HEK293T (cell line): Measurements from ENCODE around the gene FCAR.
"Not testable (repeated sequence)": the region's sequence is repeated elsewhere in the genome, so short reads cannot be mapped to it uniquely, and the experiment has no call there.

Source experiments
- BHLHE40 ChIP-seq: fragments of 450-650 bp; IDR thresholded peaks from 2 replicates; pipeline ENCODE4 v1.6.1; 2016; ENCODE audit warnings: mild to moderate bottlenecking, moderate library complexity, borderline replicate concordance
- FOXA1 ChIP-seq: fragments of 450-650 bp; IDR thresholded peaks from 2 replicates; pipeline ENCODE4 v1.6.1; 2016; ENCODE audit warnings: mild to moderate bottlenecking
- HDGF ChIP-seq: fragments of 450-650 bp; IDR thresholded peaks from 2 replicates; pipeline ENCODE4 v1.6.1; 2017; ENCODE audit warnings: antibody characterized with exemption, borderline replicate concordance
- L3MBTL2 ChIP-seq: fragments of 450-650 bp; conservative IDR thresholded peaks from 2 replicates; pipeline ENCODE4 v1.6.1; 2016; ENCODE audit warnings: mild to moderate bottlenecking
- LEF1 ChIP-seq: fragments of 450-650 bp; IDR thresholded peaks from 2 replicates; pipeline ENCODE4 v1.6.1; 2017; ENCODE audit warnings: mild to moderate bottlenecking, borderline replicate concordance
- NFRKB ChIP-seq: fragments of 450-650 bp; IDR thresholded peaks from 2 replicates; pipeline ENCODE4 v1.6.1; 2016; ENCODE audit warnings: mild to moderate bottlenecking, moderate library complexity
- SP1 ChIP-seq: fragments of 450-650 bp; IDR thresholded peaks from 2 replicates; pipeline ENCODE4 v1.6.1; 2017
- TARDBP ChIP-seq: fragments of 450-650 bp; IDR thresholded peaks from 2 replicates; pipeline ENCODE4 v1.6.1; 2016
- ZNF384 ChIP-seq: fragments of 450-650 bp; IDR thresholded peaks from 2 replicates; pipeline ENCODE4 v1.6.1; 2016

GRCh38 chr19:54939538-54939937, 65.5 kb downstream of the FCAR start:
- not testable (repeated sequence) for TF ChIP-seq NFRKB, SP1, TARDBP, LEF1, ZNF384, L3MBTL2, HDGF, FOXA1, BHLHE40
